HG03025 (cell line): ENCODE data around the gene C9.

Source experiments
- ATAC-seq: cut with Tn5 transposase; IDR thresholded peaks from one replicate; pipeline ENCODE4 v1.9.1; 2021; ENCODE audit warnings: mild to moderate bottlenecking, moderate library complexity; ENCODE audit not compliant: unreplicated experiment, low FRiP score

Gene C9

GRCh38 chr5:39376293-39376714 is 12.0 kb upstream of the C9 start:
- no peak for ATAC-seq

DNA sequence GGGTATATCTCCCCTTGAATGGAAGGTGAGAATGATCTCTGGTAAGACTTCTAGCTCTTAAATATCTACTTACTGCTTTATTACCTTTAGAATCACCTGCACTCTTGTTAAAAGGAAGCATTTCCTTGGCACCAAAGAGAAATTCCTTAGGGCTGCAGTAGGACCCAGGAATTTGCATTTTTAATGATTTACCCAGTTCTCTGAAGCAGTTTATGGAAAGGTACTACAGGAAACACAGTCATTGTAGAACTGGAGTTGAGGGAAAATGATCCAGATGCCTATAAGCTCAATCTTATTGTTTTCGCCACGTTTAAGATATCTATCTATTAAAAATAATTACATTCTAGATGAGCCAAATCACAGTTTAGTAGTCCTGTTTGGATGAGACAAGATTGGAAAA is 9.5 kb upstream of the C9 start:
- no peak for ATAC-seq

DNA sequence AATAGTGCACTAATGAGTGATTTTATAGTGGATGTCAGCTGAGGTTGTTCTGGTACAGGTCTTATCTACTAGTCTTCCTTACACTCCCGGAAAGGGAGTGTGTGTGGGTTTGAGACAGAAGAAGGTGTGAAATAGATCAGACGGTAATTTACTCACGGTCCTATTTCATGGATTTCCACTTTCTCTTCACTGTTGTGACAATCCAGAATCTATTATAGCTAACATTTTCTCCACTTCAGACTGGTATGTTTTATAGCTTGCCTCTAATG is 7.0 kb upstream of the C9 start:
- ATAC-seq: no peak

GRCh38 chr5:39370555-39371366 is 6.5 kb upstream of the C9 start:
- ATAC-seq: no peak

GRCh38 chr5:39369123-39369815 is 5.0 kb upstream of the C9 start:
- no peak for ATAC-seq

- ATAC-seq: no peak
Observed at GRCh38 chr5:39368116-39368515, 3.8 kb upstream of the C9 start.

DNA sequence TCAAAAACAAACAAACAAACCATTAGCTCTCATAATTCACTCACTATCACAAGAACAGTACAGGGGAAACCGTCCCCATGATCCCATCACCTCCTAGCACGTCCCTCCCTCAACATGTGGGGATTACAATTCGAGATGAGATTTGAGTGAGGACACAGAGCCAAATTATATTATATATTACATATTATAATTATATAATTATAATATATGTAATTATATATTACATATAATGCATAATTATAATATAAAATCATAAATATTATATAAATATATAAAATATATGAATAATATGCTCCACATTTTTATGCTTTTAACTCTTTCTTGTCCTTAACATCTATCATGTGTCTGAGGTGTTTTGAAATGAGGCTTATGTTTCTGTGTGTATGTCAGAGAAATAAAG is 3.4 kb upstream of the C9 start:
- ATAC-seq: no peak

- no peak for ATAC-seq
Observed at GRCh38 chr5:39363217-39363616, 1.1 kb downstream of the C9 start.

GRCh38 chr5:39362646-39363045 is 1.6 kb downstream of the C9 start:
- no peak for ATAC-seq

DNA sequence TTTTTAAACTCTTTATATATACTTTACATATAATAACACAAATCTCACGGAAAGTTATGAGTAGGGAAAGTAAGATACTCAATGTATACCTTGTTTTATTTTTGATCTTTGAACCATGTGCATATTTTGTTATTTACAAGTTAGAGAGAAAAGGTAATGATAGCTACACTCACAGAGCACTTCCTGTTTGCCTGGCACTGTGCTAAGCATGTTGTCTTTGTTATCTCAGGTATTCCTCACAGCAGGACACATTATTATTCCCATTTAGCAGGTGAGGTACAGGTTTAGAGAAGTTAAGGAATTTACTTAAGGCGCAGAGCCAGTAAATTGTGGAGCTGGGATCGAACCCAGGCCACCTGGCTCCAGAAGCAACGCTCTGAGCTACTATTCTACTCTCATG is 3.0 kb downstream of the C9 start:
- ATAC-seq: no peak

DNA sequence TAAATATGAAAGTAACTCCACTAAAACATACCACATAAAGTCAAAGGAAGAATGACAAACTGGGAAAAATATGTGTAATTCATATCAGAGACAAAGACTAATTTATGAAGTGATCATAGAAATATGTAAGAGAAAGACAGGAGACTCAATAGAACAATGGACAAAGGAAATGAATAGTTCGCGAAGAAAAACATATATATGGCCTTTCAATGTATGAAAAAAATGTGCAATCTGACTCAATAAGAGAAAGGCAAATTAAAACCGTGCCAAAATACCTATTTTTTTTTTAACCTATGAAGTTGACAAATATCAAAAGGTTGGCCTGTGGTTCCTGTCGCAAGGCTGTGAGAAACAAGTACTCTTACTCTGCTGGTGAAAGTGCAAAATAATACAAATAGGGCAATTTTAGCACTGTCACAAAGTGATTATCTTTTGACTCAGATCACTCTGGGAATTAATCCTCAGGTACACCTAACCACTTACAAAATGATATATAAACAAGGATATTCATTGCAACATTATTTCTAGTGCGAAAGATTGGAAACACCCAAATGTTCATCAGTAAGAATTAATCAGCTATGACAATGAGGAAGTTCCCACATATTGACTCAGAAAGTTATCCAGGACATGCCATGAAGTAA is 3.7 kb downstream of the C9 start:
- no peak for ATAC-seq

GRCh38 chr5:39356263-39356662 is 8.0 kb downstream of the C9 start:
- no peak for ATAC-seq

DNA sequence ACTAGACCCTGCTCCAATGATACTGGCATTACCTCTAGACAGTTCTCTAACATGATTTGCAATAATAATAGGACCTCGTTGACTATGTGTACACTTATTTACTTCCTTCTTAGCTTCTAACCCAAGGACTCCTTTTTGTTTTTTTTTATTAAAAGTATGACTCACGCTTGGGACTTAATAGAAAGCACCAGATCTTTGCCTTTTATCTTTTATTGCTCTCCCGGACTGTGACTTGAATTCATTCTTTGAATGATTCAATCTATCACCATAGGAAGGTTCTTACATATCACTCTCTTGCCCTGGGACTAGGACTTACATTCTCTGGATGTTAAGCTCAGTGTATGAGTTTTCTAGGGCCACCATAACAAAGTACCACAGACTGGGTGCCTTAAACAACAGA is 9.0 kb downstream of the C9 start:
- ATAC-seq: no peak

DNA sequence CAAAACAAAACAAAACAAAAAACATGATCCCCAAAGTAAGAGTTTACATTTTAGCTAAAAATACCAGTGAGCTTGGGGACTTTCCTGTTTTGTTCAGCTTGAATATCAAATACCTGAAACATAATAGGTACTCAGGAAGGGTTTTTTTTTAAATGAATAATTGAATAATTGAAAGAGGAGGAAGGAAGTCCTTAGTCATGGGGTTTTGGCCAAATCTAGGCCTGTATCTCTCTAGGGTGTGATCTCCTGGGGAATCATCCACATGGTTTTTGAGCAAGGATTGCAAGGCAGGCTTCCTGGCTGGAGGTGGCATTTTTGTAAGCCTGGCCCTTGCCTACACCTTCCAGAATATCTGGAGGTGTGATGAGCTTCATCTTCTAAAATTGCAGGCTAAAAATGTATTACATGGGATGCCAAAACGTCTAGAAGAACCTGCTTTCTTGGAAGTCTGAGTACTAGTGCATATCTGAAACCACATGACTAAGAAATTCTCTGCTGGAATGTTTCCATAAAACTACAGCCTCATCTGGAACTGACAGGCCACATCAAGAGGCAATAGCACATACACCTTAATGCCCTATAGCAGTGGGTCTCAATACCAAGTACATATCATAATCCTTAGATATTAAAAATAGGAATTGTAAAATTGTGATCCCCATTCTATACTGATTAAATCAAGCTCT is 10.4 kb downstream of the C9 start:
- ATAC-seq: no peak

DNA sequence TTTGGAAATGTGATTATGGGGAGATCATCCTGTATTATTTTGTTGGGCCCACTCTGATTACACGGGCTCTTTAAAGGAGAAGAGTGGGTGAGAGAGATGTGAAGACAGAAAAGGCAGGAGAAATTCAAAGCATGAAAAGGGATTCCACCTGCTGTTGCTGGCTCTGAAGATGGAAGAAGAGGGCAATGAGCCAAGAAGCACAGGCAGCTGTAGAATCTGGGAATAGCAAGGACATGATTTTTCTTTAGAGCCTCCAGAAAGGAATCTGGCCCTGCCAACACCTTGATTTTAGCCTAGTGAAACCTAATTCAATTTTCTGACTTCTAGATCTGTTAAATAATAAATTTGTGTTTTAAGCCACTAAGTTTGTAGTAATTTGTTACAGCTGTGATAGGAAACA is 11.3 kb downstream of the C9 start:
- no peak for ATAC-seq

DNA sequence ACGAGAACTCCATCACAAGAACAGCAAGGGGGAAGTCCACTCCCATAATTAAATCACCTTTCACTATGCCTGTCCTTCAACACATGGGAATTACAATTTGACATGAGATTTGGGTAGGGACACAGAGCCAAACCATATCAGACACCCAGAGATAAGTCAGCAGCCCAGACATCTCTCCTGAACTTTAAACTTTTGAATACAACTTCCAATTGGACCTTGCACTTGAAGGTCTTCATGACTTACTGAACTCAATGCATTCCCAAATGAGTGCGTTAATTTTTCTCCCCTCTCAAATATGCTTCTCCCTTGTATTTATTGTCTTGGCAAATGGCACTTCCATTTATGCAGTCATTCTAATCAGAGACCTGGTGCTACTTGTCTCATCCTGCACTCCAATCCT is 12.1 kb downstream of the C9 start:
- ATAC-seq: no peak

- ATAC-seq: no peak
Observed at GRCh38 chr5:39349484-39349883, 14.8 kb downstream of the C9 start.

DNA sequence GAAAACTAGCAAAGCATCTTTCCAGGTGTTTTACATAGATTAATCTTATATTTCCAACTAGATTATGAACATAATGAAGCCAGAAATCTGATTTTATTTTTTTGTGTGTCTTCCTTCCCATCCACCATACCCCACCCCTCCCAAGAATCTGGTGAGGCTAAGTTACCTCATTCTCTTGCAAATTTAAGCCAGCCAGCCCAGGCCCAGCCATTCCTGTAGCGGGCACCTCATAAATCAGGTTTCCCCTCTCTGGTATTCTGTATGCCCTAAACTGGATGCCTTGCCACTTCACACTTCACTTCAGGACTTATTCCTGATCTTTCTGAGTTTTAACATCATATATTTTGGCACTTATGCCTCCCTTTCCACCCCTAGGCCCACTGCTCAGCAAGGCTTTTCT is 21.8 kb downstream of the C9 start:
- ATAC-seq: no peak

- no peak for ATAC-seq
Observed at GRCh38 chr5:39341896-39342295, 22.4 kb downstream of the C9 start.

DNA sequence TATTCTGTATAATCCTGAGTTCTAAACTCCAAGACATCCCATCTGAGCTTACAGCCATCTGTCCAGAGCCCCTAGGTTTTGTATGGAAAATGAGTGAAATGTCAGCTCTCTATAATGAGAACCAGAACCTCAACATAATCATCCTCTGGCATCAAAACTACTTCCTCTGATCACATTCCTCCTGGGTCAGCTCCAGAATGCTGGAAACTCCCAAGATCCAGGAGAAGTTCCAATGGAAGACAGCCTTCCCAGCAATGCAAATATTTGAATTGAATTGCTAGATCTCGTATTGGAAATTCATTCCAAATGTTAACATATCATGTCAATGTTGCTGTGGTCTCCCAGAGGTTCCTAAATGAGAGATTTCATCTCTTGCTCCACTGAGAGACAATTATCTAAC is 23.8 kb downstream of the C9 start:
- no peak for ATAC-seq

GRCh38 chr5:39337252-39337915 is 26.9 kb downstream of the C9 start:
- ATAC-seq: no peak
